Measurements from ENCODE around the gene EXOC3L4. TPM values are rescaled to one million over a fixed set of nuclear protein-coding genes. Genes with fewer than 3 reads are reported as not detected.

EXOC3L4 gene
- total RNA-seq, 4 donors from 2014 or later, result 0.93 to 5.2 (median 1.3) TPM; not detected in 1

GRCh38 chr14:103108749-103109207, 14.3 kb downstream of the EXOC3L4 start:
- ATAC-seq (ENCODE audit: low FRiP score) (peak; percentile 41), DNase-seq (ENCODE audit: low spot score) (no peak)
- TF ChIP-seq CTCF (IDR thresholded peaks at IDR 0.05), result no peak

- peak; percentile 59 for ATAC-seq (ENCODE audit: low FRiP score)
- no peak for TF ChIP-seq CTCF (IDR thresholded peaks at IDR 0.05)
- no peak for DNase-seq (ENCODE audit: low spot score)
Observed at GRCh38 chr14:103109535-103110441, 15.3 kb downstream of the EXOC3L4 start.

- ATAC-seq (ENCODE audit: low FRiP score) (no peak), DNase-seq (ENCODE audit: low spot score) (no peak)
- TF ChIP-seq CTCF (IDR thresholded peaks at IDR 0.05), result no peak
Observed at GRCh38 chr14:103110681-103111231, 16.2 kb downstream of the EXOC3L4 start.

- DNase-seq (ENCODE audit: low spot score) (no peak), ATAC-seq (ENCODE audit: low FRiP score) (no peak)
- TF ChIP-seq CTCF (IDR thresholded peaks at IDR 0.05), result no peak
Observed at GRCh38 chr14:103111232-103111868, 16.8 kb downstream of the EXOC3L4 start.

GRCh38 chr14:103112400-103113243, 18.1 kb downstream of the EXOC3L4 start:
- no peak for DNase-seq (ENCODE audit: low spot score)
- no peak for ATAC-seq (ENCODE audit: low FRiP score)
- TF ChIP-seq CTCF (IDR thresholded peaks at IDR 0.05), result no peak

- TF ChIP-seq CTCF (IDR thresholded peaks at IDR 0.05), result no peak
- no peak for ATAC-seq (ENCODE audit: low FRiP score)
- no peak for DNase-seq (ENCODE audit: low spot score)
Observed at GRCh38 chr14:103113303-103113702, 18.8 kb downstream of the EXOC3L4 start.

Measured in omental fat pad (tissue), 4 donors.